ENCODE results near the gene OTULIN.

OTULIN gene

GRCh38 chr5:14722923-14723322, 58.4 kb downstream of the OTULIN start:
- no peak for DNase-seq

- no peak for DNase-seq
These were observed 59.2 kb downstream of the OTULIN start for GRCh38 chr5:14723701-14724132.

GRCh38 chr5:14724633-14725032, 60.1 kb downstream of the OTULIN start:
- DNase-seq, result no peak

GRCh38 chr5:14726066-14726838, 61.7 kb downstream of the OTULIN start:
- DNase-seq, result no peak

- DNase-seq, result peak in 1 of 2 experiments; percentile 78
These were observed 62.9 kb downstream of the OTULIN start for GRCh38 chr5:14727428-14727865.

- no peak for DNase-seq
These were observed 63.5 kb downstream of the OTULIN start for GRCh38 chr5:14727928-14728458.

- DNase-seq, result no peak
These were observed 64.0 kb downstream of the OTULIN start for GRCh38 chr5:14728459-14728938.

- DNase-seq, result no peak
These were observed 65.2 kb downstream of the OTULIN start for GRCh38 chr5:14729448-14730385.

- no peak for DNase-seq
These were observed 65.9 kb downstream of the OTULIN start for GRCh38 chr5:14730466-14730865.

GRCh38 chr5:14730881-14731280, 66.4 kb downstream of the OTULIN start:
- DNase-seq, result no peak

GRCh38 chr5:14732991-14733390, 68.5 kb downstream of the OTULIN start:
- DNase-seq, result no peak

- no peak for DNase-seq
These were observed 69.1 kb downstream of the OTULIN start for GRCh38 chr5:14733661-14734060.

GRCh38 chr5:14734396-14734795, 69.9 kb downstream of the OTULIN start:
- no peak for DNase-seq

GRCh38 chr5:14735944-14736343, 71.4 kb downstream of the OTULIN start:
- DNase-seq, result no peak

GRCh38 chr5:14737291-14737690, 72.8 kb downstream of the OTULIN start:
- no peak for DNase-seq

- no peak for DNase-seq
These were observed 73.5 kb downstream of the OTULIN start for GRCh38 chr5:14738050-14738449.

GRCh38 chr5:14739538-14739937, 75.0 kb downstream of the OTULIN start:
- DNase-seq, result no peak

- no peak for DNase-seq
These were observed 75.5 kb downstream of the OTULIN start for GRCh38 chr5:14739981-14740380.

GRCh38 chr5:14741131-14741530, 76.6 kb downstream of the OTULIN start:
- DNase-seq, result no peak

GRCh38 chr5:14741801-14742440, 77.4 kb downstream of the OTULIN start:
- no peak for DNase-seq

- DNase-seq, result no peak
These were observed 78.0 kb downstream of the OTULIN start for GRCh38 chr5:14742498-14742897.

- no peak for DNase-seq
These were observed 79.2 kb downstream of the OTULIN start for GRCh38 chr5:14743601-14744295.
